BLaER1 treated with 17β-estradiol and CSF1 and Interleukin-3, amounts not matched to agents 10 nM and 100 nM (cell line): ENCODE results near the gene SDHD.

Source experiments
- H3K27ac ChIP-seq, 11 experiments: shearing (Covaris generic); formaldehyde crosslinking; 2 replicates each; pipeline ENCODE4 v1.8.1; 2022
- H3K27me3 ChIP-seq, 11 experiments: shearing (Covaris generic); formaldehyde crosslinking; 2 replicates each; pipeline ENCODE4 v1.8.1; 2022
- H3K36me3 ChIP-seq, 11 experiments: shearing (Covaris generic); formaldehyde crosslinking; 2 replicates each; pipeline ENCODE4 v1.8.1; 2022
- H3K4me1 ChIP-seq, 10 experiments: shearing (Covaris generic); formaldehyde crosslinking; 2 replicates each; pipeline ENCODE4 v1.8.1; 2022
- H3K4me2 ChIP-seq, 11 experiments: shearing (Covaris generic); formaldehyde crosslinking; 2 replicates each; pipeline ENCODE4 v1.8.1; 2022
- H3K4me3 ChIP-seq, 10 experiments: shearing (Covaris generic); formaldehyde crosslinking; 2 replicates each; pipeline ENCODE4 v1.8.1; 2022
- H3K9ac ChIP-seq, 11 experiments: shearing (Covaris generic); formaldehyde crosslinking; 2 replicates each; pipeline ENCODE4 v1.8.1; 2022
- H3K9me3 ChIP-seq, 11 experiments: shearing (Covaris generic); formaldehyde crosslinking; replicated peaks in 1 of 11; 2 replicates each; pipeline ENCODE4 v1.8.1; 2022
- H4K20me1 ChIP-seq, 11 experiments: shearing (Covaris generic); formaldehyde crosslinking; 2 replicates each; pipeline ENCODE4 v1.8.1; 2022
- Cebpa-rat ChIP-seq, 11 experiments: shearing (Covaris generic); IDR thresholded peaks; 2 replicates each; pipeline ENCODE4 v1.8.1; 2022

Gene SDHD

GRCh38 chr11:112050721-112051120, 36.0 kb upstream of the SDHD start:
- Histone ChIP-seq H3K9ac (peak overlapping the region in 1 of 11 experiments; percentile 50; a peak in 1 of 22 replicates), H3K9me3 (peaks cover 0 to 13% (median 8%) of the 10 kb centered on the region in 11 experiments; a peak in 11 of 22 replicates), H4K20me1 (no peaks in the 10 kb centered on the region; a peak in 1 of 22 replicates), H3K4me3 (no peak overlapping the region), H3K36me3 (peaks cover 58 to 100% (median 94%) of the 10 kb centered on the region in 11 experiments), H3K4me1 (peaks cover 0 to 47% (median 10%) of the 10 kb centered on the region in 10 experiments; a peak in 14 of 20 replicates), H3K27me3 (no peaks in the 10 kb centered on the region), H3K4me2 (peak overlapping the region in 2 of 11 experiments; percentile 66 to 72; a peak in 4 of 22 replicates), H3K27ac (peak overlapping the region in 3 of 11 experiments; percentile 15 to 65 (median 39); a peak in 5 of 22 replicates)
- no peak for TF ChIP-seq Cebpa-rat (IDR thresholded peaks at IDR 0.05)

GRCh38 chr11:112051768-112052167, 34.9 kb upstream of the SDHD start:
- no peak for TF ChIP-seq Cebpa-rat (IDR thresholded peaks at IDR 0.05)
- Histone ChIP-seq H4K20me1 (no peaks in the 10 kb centered on the region; a peak in 1 of 22 replicates), H3K36me3 (peaks cover 59 to 100% (median 96%) of the 10 kb centered on the region in 11 experiments), H3K4me3 (no peak overlapping the region), H3K4me1 (peaks cover 0 to 47% (median 10%) of the 10 kb centered on the region in 10 experiments; a peak in 14 of 20 replicates), H3K9me3 (peaks cover 0 to 11% (median 7%) of the 10 kb centered on the region in 11 experiments; a peak in 11 of 22 replicates), H3K27ac (peak overlapping the region in 3 of 11 experiments; percentile 21 to 65 (median 26); a peak in 4 of 22 replicates), H3K27me3 (no peaks in the 10 kb centered on the region), H3K9ac (0 out of 22 replicates have a peak overlapping the region, but pooled peaks of 1 of the 11 experiments have one; percentile 50), H3K4me2 (peak overlapping the region in 2 of 11 experiments; percentile 66 to 72; a peak in 3 of 22 replicates)

GRCh38 chr11:112057170-112057569, 29.5 kb upstream of the SDHD start:
- H3K27ac ChIP-seq = no peak overlapping the region
- peaks cover 84 to 97% (median 95%) of the 10 kb centered on the region in 11 experiments for H3K36me3 ChIP-seq
- H3K4me3 ChIP-seq = no peak overlapping the region
- H3K9me3 ChIP-seq = no peaks in the 10 kb centered on the region
- no peak overlapping the region for H3K9ac ChIP-seq
- no peaks in the 10 kb centered on the region for H3K27me3 ChIP-seq
- peaks cover 0 to 5% (median 0%) of the 10 kb centered on the region in 10 experiments; a peak in 1 of 20 replicates for H3K4me1 ChIP-seq
- TF ChIP-seq Cebpa-rat (IDR thresholded peaks at IDR 0.05) = no peak
- no peaks in the 10 kb centered on the region for H4K20me1 ChIP-seq
- no peak overlapping the region for H3K4me2 ChIP-seq

- Histone ChIP-seq H3K9me3 (no peaks in the 10 kb centered on the region), H3K4me2 (no peak overlapping the region), H3K9ac (no peak overlapping the region), H3K36me3 (peaks cover 84 to 97% (median 94%) of the 10 kb centered on the region in 11 experiments), H3K4me1 (peaks cover 0 to 5% (median 0%) of the 10 kb centered on the region in 10 experiments; a peak in 1 of 20 replicates), H3K27ac (no peak overlapping the region), H4K20me1 (no peaks in the 10 kb centered on the region), H3K27me3 (no peaks in the 10 kb centered on the region), H3K4me3 (no peak overlapping the region)
- TF ChIP-seq Cebpa-rat (IDR thresholded peaks at IDR 0.05) = no peak
Measured at GRCh38 chr11:112058103-112058502, 28.6 kb upstream of the SDHD start.

GRCh38 chr11:112062923-112063322, 23.8 kb upstream of the SDHD start:
- H3K27me3 ChIP-seq = no peaks in the 10 kb centered on the region
- no peak overlapping the region for H3K27ac ChIP-seq
- no peaks in the 10 kb centered on the region for H3K9me3 ChIP-seq
- H3K4me2 ChIP-seq = no peak overlapping the region
- no peak for TF ChIP-seq Cebpa-rat (IDR thresholded peaks at IDR 0.05)
- no peaks in the 10 kb centered on the region for H4K20me1 ChIP-seq
- no peak overlapping the region for H3K4me3 ChIP-seq
- no peak overlapping the region for H3K9ac ChIP-seq
- peaks cover 47 to 68% (median 54%) of the 10 kb centered on the region in 11 experiments for H3K36me3 ChIP-seq
- H3K4me1 ChIP-seq = no peaks in the 10 kb centered on the region

GRCh38 chr11:112073941-112074811, 12.5 kb upstream of the SDHD start, which contains the start of the genes NKAPD1 and PIH1D2:
NKAPD1 (plus strand) TSS chr11:112074299; CDS start chr11:112075575, 1,276 bp downstream.
PIH1D2 (minus strand) TSS chr11:112074017; CDS start chr11:112073174, 843 bp downstream.
- peaks cover 0 to 13% (median 0%) of the 10 kb centered on the region in 11 experiments; a peak in 4 of 22 replicates for H4K20me1 ChIP-seq
- H3K27ac ChIP-seq = peak within 1 kb of the TSS; percentile 86 to 99 (median 96)
- no peaks in the 10 kb centered on the region for H3K27me3 ChIP-seq
- peak within 1 kb of the TSS; percentile 77 to 97 (median 85) for H3K4me2 ChIP-seq
- H3K36me3 ChIP-seq = peaks cover 35 to 40% (median 39%) of the 10 kb centered on the region in 11 experiments
- no peak for TF ChIP-seq Cebpa-rat (IDR thresholded peaks at IDR 0.05)
- peak within 1 kb of the TSS; percentile 89 to 99 (median 96) for H3K4me3 ChIP-seq
- peak within 1 kb of the TSS; percentile 84 to 98 (median 94) for H3K9ac ChIP-seq
- no peaks in the 10 kb centered on the region for H3K9me3 ChIP-seq
- H3K4me1 ChIP-seq = peaks cover 17 to 37% (median 23%) of the 10 kb centered on the region in 10 experiments; a peak in 19 of 20 replicates

GRCh38 chr11:112082729-112083128, 3.9 kb upstream of the SDHD start:
- Histone ChIP-seq H3K27ac (peak overlapping the region in 4 of 11 experiments; percentile 17 to 53 (median 45); a peak in 6 of 22 replicates), H3K4me1 (peaks cover 15 to 54% (median 16%) of the 10 kb centered on the region in 10 experiments), H3K9ac (peak overlapping the region in 5 of 11 experiments; percentile 0 to 60 (median 16); a peak in 3 of 22 replicates), H3K4me2 (peak overlapping the region in 2 of 11 experiments; percentile 26 to 52; a peak in 2 of 22 replicates), H3K27me3 (no peaks in the 10 kb centered on the region), H4K20me1 (peaks cover 0 to 35% (median 10%) of the 10 kb centered on the region in 11 experiments; a peak in 8 of 22 replicates), H3K36me3 (peaks cover 76 to 82% (median 79%) of the 10 kb centered on the region in 11 experiments), H3K9me3 (no peaks in the 10 kb centered on the region), H3K4me3 (no peak overlapping the region)
- no peak for TF ChIP-seq Cebpa-rat (IDR thresholded peaks at IDR 0.05)

- H3K4me3 ChIP-seq = peak overlapping the region; percentile 76 to 95 (median 85)
- peaks cover 0 to 35% (median 14%) of the 10 kb centered on the region in 11 experiments; a peak in 13 of 22 replicates for H4K20me1 ChIP-seq
- peaks cover 76 to 82% (median 79%) of the 10 kb centered on the region in 11 experiments for H3K36me3 ChIP-seq
- no peaks in the 10 kb centered on the region for H3K27me3 ChIP-seq
- peak overlapping the region; percentile 78 to 96 (median 88) for H3K27ac ChIP-seq
- no peak for TF ChIP-seq Cebpa-rat (IDR thresholded peaks at IDR 0.05)
- peaks cover 27 to 72% (median 34%) of the 10 kb centered on the region in 10 experiments for H3K4me1 ChIP-seq
- H3K9ac ChIP-seq = peak overlapping the region; percentile 84 to 96 (median 90)
- H3K9me3 ChIP-seq = no peaks in the 10 kb centered on the region
- H3K4me2 ChIP-seq = peak overlapping the region; percentile 82 to 99 (median 88)
Measured at GRCh38 chr11:112085822-112086421, 751 bp upstream of the SDHD start.
